ENCODE data around the gene TMEM244. TPM values are rescaled to one million over a fixed set of nuclear protein-coding genes. Genes with fewer than 3 reads are reported as not detected.

TMEM244 gene
- total RNA-seq, 1 experiment from 2014 or later = not detected

DNA sequence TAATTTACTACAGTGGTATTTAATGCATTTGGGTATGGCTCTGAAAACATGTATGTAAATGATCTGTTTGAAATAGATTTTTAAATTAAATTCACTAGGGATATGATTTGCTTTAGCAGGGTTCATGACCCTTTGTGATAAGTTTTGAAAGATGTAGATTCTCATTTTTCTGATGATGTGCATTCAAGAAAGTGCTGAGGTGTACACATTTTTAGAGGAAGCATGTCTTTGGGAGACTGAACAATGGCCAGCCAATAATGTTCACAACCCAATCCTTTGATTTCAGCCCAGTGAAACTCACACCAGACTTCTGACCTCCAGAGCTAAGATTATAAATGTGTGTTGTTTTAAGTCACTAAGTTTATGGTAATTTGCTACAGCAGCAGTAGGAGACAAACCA is 71.1 kb downstream of the TMEM244 start:
- ATAC-seq (no peak), DNase-seq (ENCODE audit: low spot score) (no peak)
- ChIA-PET POLR2A (no interaction called here), CTCF (interaction anchor here (0.9 kb wide), 1 partner anchor 46 kb away, joined by 3 read pairs; no protein-coding TSS in a partner anchor)
- no peak overlapping the region for H3K27ac Mint-ChIP-seq
- TF ChIP-seq ZNF121 (CRISPR knock-in tag; IDR thresholded peaks at IDR 0.05) (no peak), CBFB (CRISPR knock-in tag; IDR thresholded peaks at IDR 0.05; ENCODE audit: low read depth) (no peak), JAZF1 (CRISPR knock-in tag; IDR thresholded peaks at IDR 0.05) (no peak), GTF2I (CRISPR knock-in tag; conservative IDR thresholded peaks at IDR 0.05) (no peak), RORB (CRISPR knock-in tag; IDR thresholded peaks at IDR 0.05) (no peak), CREM (CRISPR knock-in tag; IDR thresholded peaks at IDR 0.05) (no peak), RELA (CRISPR knock-in tag; IDR thresholded peaks at IDR 0.05; ENCODE audit: borderline replicate concordance) (no peak), ESRRA (CRISPR knock-in tag; IDR thresholded peaks at IDR 0.05; ENCODE audit: borderline replicate concordance) (no peak), ETV6 (CRISPR knock-in tag; IDR thresholded peaks at IDR 0.05) (no peak)
- TF ChIP-seq, protein P1, sequence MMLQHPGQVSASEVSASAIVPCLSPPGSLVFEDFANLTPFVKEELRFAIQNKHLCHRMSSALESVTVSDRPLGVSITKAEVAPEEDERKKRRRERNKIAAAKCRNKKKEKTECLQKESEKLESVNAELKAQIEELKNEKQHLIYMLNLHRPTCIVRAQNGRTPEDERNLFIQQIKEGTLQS (CRISPR knock-in tag; conservative IDR thresholded peaks at IDR 0.05) = no peak
- TF ChIP-seq, protein P2, sequence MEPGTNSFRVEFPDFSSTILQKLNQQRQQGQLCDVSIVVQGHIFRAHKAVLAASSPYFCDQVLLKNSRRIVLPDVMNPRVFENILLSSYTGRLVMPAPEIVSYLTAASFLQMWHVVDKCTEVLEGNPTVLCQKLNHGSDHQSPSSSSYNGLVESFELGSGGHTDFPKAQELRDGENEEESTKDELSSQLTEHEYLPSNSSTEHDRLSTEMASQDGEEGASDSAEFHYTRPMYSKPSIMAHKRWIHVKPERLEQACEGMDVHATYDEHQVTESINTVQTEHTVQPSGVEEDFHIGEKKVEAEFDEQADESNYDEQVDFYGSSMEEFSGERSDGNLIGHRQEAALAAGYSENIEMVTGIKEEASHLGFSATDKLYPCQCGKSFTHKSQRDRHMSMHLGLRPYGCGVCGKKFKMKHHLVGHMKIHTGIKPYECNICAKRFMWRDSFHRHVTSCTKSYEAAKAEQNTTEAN (CRISPR knock-in tag; IDR thresholded peaks at IDR 0.05) = no peak
- TF ChIP-seq, protein P3, sequence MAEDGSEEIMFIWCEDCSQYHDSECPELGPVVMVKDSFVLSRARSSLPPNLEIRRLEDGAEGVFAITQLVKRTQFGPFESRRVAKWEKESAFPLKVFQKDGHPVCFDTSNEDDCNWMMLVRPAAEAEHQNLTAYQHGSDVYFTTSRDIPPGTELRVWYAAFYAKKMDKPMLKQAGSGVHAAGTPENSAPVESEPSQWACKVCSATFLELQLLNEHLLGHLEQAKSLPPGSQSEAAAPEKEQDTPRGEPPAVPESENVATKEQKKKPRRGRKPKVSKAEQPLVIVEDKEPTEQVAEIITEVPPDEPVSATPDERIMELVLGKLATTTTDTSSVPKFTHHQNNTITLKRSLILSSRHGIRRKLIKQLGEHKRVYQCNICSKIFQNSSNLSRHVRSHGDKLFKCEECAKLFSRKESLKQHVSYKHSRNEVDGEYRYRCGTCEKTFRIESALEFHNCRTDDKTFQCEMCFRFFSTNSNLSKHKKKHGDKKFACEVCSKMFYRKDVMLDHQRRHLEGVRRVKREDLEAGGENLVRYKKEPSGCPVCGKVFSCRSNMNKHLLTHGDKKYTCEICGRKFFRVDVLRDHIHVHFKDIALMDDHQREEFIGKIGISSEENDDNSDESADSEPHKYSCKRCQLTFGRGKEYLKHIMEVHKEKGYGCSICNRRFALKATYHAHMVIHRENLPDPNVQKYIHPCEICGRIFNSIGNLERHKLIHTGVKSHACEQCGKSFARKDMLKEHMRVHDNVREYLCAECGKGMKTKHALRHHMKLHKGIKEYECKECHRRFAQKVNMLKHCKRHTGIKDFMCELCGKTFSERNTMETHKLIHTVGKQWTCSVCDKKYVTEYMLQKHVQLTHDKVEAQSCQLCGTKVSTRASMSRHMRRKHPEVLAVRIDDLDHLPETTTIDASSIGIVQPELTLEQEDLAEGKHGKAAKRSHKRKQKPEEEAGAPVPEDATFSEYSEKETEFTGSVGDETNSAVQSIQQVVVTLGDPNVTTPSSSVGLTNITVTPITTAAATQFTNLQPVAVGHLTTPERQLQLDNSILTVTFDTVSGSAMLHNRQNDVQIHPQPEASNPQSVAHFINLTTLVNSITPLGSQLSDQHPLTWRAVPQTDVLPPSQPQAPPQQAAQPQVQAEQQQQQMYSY (CRISPR knock-in tag; IDR thresholded peaks at IDR 0.05) = no peak
- TF ChIP-seq, protein P4, sequence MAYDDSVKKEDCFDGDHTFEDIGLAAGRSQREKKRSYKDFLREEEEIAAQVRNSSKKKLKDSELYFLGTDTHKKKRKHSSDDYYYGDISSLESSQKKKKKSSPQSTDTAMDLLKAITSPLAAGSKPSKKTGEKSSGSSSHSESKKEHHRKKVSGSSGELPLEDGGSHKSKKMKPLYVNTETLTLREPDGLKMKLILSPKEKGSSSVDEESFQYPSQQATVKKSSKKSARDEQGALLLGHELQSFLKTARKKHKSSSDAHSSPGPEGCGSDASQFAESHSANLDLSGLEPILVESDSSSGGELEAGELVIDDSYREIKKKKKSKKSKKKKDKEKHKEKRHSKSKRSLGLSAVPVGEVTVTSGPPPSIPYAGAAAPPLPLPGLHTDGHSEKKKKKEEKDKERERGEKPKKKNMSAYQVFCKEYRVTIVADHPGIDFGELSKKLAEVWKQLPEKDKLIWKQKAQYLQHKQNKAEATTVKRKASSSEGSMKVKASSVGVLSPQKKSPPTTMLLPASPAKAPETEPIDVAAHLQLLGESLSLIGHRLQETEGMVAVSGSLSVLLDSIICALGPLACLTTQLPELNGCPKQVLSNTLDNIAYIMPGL (CRISPR knock-in tag; IDR thresholded peaks at IDR 0.05) = no peak
- TF ChIP-seq, protein P5, sequence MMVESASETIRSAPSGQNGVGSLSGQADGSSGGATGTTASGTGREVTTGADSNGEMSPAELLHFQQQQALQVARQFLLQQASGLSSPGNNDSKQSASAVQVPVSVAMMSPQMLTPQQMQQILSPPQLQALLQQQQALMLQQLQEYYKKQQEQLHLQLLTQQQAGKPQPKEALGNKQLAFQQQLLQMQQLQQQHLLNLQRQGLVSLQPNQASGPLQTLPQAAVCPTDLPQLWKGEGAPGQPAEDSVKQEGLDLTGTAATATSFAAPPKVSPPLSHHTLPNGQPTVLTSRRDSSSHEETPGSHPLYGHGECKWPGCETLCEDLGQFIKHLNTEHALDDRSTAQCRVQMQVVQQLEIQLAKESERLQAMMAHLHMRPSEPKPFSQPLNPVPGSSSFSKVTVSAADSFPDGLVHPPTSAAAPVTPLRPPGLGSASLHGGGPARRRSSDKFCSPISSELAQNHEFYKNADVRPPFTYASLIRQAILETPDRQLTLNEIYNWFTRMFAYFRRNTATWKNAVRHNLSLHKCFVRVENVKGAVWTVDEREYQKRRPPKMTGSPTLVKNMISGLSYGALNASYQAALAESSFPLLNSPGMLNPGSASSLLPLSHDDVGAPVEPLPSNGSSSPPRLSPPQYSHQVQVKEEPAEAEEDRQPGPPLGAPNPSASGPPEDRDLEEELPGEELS (CRISPR knock-in tag; IDR thresholded peaks at IDR 0.05) = no peak
- TF ChIP-seq, protein P6, sequence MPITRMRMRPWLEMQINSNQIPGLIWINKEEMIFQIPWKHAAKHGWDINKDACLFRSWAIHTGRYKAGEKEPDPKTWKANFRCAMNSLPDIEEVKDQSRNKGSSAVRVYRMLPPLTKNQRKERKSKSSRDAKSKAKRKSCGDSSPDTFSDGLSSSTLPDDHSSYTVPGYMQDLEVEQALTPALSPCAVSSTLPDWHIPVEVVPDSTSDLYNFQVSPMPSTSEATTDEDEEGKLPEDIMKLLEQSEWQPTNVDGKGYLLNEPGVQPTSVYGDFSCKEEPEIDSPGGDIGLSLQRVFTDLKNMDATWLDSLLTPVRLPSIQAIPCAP (CRISPR knock-in tag; IDR thresholded peaks at IDR 0.05) = no peak
- TF ChIP-seq, protein P7, sequence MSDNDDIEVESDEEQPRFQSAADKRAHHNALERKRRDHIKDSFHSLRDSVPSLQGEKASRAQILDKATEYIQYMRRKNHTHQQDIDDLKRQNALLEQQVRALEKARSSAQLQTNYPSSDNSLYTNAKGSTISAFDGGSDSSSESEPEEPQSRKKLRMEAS (CRISPR knock-in tag; IDR thresholded peaks at IDR 0.05) = no peak
- TF ChIP-seq, protein P8, sequence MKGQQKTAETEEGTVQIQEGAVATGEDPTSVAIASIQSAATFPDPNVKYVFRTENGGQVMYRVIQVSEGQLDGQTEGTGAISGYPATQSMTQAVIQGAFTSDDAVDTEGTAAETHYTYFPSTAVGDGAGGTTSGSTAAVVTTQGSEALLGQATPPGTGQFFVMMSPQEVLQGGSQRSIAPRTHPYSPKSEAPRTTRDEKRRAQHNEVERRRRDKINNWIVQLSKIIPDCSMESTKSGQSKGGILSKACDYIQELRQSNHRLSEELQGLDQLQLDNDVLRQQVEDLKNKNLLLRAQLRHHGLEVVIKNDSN (CRISPR knock-in tag; IDR thresholded peaks at IDR 0.05) = no peak
- TF ChIP-seq, protein P9, sequence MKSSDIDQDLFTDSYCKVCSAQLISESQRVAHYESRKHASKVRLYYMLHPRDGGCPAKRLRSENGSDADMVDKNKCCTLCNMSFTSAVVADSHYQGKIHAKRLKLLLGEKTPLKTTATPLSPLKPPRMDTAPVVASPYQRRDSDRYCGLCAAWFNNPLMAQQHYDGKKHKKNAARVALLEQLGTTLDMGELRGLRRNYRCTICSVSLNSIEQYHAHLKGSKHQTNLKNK (CRISPR knock-in tag; IDR thresholded peaks at IDR 0.05) = no peak
- H3K4me1 Mint-ChIP-seq = peaks cover 4% of the 10 kb centered on the region; the same call in 1 of the 2 replicates
- peaks cover 8% of the 10 kb centered on the region for H3K9me3 Mint-ChIP-seq
- no peaks in the 10 kb centered on the region for H3K27me3 Mint-ChIP-seq (ENCODE audit: low read depth)
- no peaks in the 10 kb centered on the region for H3K36me3 Mint-ChIP-seq
- H3K4me3 Mint-ChIP-seq = no peak overlapping the region
